GM21447 (cell line): ENCODE measurements around the gene SCUBE3.

Source experiments
- ATAC-seq: cut with Tn5 transposase; IDR thresholded peaks from one replicate; pipeline ENCODE4 v1.9.1; 2021; ENCODE audit not compliant: unreplicated experiment

The SCUBE3 gene

GRCh38 chr6:35237476-35237875 is 23.7 kb downstream of the SCUBE3 start:
- no peak for ATAC-seq

- no peak for ATAC-seq
Measured at GRCh38 chr6:35238843-35239289, 25.1 kb downstream of the SCUBE3 start.

GRCh38 chr6:35239581-35239980 is 25.8 kb downstream of the SCUBE3 start:
- no peak for ATAC-seq

DNA sequence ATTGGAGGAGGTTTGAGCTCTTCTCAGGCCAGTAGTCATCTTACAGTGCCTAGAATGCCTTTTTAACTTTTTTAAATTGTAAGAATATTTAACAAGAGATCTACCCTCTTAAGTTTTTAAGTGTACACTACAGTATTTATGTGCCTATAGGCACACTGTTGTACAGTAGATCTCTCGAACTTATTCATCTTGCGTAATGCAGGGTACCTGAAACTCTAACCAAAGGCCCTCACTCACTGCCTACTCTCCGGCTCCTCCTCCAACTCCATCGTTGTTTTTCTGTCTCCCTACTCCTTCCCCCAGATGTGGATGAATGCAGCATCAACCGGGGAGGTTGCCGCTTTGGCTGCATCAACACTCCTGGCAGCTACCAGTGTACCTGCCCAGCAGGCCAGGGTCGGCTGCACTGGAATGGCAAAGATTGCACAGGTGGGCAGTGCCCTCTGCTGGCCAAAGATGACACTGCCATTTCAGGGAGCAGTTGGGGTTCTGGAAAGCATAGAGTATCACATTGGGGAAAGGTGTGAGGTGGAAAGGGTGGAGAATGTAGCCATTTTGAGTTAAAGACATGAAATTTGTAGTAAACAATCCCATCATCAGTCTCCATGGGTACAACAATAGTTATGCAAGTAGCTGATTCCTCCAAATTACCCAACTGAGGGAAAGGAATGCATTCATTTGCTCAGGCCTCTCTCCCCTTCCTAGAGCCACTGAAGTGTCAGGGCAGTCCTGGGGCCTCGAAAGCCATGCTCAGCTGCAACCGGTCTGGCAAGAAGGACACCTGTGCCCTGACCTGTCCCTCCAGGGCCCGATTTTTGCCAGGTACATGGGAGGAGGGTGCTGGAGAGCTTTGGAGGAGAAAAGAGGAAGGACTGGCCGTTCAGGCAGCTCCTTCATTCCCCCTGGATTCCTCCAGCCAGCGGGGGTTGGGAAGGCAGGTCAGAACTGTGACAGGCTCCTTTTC is 27.4 kb downstream of the SCUBE3 start:
- ATAC-seq, result no peak

DNA sequence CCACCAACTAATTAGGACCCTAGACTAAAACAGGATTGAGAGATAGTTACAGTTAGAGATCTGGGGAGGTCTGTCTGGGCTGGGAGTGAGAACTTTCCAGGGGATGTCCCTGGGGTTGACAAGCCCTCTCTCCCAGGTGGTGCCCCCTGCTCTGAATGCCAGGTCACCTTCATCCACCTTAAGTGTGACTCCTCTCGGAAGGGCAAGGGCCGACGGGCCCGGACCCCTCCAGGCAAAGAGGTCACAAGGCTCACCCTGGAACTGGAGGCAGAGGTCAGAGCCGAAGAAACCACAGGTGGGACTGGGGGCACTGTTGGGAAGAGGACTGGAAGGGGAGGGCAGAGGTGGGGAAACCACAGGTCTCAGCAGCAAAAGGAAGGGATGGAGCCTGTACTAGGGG is 28.7 kb downstream of the SCUBE3 start:
- no peak for ATAC-seq

GRCh38 chr6:35242906-35243305 is 29.1 kb downstream of the SCUBE3 start:
- no peak for ATAC-seq

- no peak for ATAC-seq
Measured at GRCh38 chr6:35243386-35243958, 29.7 kb downstream of the SCUBE3 start.

DNA sequence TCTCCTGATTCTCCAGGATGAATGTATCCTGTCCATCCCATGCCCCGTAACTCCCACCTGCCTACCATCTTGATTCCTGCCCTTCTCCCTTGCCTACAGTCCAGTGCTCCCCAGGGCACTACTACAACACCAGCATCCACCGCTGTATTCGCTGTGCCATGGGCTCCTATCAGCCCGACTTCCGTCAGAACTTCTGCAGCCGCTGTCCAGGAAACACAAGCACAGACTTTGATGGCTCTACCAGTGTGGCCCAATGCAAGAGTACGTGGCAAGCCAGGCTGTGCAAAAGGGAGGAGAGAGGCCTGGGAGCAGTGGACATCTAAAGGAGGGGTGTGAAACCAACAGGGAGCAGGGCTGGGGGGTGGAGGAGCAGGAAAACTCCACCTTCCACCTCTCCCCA is 30.8 kb downstream of the SCUBE3 start:
- no peak for ATAC-seq

- ATAC-seq, result peak; percentile 75
Measured at GRCh38 chr6:35247642-35248231, 34.0 kb downstream of the SCUBE3 start.

DNA sequence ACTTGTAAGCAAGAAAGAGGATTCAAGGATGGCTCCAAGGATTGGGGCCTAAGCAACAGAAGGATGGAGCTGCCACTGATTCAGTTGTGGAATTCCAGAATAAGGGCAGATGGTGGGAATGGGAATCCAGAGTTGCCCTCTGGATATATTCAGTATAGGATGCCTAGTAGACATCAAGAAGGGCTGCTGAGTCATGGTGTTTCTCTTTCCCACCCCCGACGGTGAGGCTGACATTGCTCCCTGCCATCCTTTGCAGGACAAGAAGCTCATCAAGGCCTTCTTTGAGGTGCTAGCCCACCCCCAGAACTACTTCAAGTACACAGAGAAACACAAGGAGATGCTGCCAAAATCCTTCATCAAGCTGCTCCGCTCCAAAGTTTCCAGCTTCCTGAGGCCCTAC is 34.5 kb downstream of the SCUBE3 start:
- ATAC-seq, result no peak

GRCh38 chr6:35248965-35249364 is 35.2 kb downstream of the SCUBE3 start:
- ATAC-seq, result no peak

DNA sequence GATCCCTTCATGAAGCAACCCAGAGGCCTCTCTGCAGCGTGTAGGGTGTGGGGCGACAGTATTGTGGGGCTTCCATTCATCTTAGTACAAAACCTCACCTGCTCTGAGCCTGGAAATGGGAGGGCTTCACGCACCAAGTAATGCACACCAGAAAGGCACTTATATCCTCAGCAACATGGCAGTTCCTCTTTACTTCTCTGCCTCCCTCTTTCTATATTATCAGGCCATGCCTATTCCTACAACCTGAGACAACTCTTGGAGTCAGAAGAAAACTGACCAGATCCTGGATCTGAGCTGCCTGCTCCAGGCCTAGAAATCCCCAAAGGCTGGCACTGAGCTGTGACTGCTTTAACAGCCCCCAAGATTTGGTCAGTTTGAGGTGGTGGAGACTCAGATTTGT is 38.2 kb downstream of the SCUBE3 start:
- ATAC-seq, result no peak

DNA sequence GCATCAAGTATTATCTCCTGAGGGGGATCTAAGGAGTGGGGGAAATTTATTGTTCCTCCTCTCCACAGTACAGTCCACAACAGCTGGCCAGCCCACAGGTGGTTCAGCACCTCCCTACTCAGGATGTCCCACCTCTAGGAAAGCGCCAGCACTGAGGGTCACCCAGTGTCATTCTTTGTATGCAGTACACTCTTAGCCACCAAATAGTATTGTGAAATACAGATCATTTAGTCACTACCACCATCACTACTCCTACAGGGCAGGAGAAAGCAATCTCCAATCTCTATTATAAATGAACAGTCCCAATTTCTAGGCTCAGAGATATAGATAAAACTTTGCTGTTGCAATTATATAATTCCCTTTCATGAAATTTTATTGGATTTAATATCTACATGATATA is 39.5 kb downstream of the SCUBE3 start:
- ATAC-seq, result no peak

GRCh38 chr6:35258336-35258735 is 44.6 kb downstream of the SCUBE3 start:
- ATAC-seq, result no peak

DNA sequence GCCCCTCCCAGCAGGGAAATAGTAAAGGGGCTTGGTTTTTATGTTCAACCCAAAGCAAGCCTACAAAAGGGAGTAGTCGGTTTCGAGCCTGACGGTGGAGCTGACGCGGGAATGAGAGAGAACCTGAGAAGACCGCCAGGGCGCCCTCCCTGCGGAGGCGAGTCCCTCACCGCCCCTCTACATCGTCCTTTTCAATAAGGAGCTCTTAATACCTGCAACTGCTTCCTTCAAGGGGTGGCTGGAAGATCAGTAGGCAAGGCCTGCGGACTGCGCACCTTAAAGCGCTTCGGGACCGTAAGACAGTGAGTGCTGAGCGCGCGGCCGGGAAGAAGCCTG is 45.1 kb downstream of the SCUBE3 start:
- ATAC-seq, result no peak

- peak; percentile 86 for ATAC-seq
Measured at GRCh38 chr6:35259194-35259947, 45.6 kb downstream of the SCUBE3 start, which contains the start of gene ZNF76. Gene ZNF76, plus strand, starts transcription at chr6:35259735. Its CDS starts 21,417 bp downstream, at chr6:35281152.

- ATAC-seq, result peak; percentile 42
Measured at GRCh38 chr6:35259948-35260590, 46.3 kb downstream of the SCUBE3 start.

DNA sequence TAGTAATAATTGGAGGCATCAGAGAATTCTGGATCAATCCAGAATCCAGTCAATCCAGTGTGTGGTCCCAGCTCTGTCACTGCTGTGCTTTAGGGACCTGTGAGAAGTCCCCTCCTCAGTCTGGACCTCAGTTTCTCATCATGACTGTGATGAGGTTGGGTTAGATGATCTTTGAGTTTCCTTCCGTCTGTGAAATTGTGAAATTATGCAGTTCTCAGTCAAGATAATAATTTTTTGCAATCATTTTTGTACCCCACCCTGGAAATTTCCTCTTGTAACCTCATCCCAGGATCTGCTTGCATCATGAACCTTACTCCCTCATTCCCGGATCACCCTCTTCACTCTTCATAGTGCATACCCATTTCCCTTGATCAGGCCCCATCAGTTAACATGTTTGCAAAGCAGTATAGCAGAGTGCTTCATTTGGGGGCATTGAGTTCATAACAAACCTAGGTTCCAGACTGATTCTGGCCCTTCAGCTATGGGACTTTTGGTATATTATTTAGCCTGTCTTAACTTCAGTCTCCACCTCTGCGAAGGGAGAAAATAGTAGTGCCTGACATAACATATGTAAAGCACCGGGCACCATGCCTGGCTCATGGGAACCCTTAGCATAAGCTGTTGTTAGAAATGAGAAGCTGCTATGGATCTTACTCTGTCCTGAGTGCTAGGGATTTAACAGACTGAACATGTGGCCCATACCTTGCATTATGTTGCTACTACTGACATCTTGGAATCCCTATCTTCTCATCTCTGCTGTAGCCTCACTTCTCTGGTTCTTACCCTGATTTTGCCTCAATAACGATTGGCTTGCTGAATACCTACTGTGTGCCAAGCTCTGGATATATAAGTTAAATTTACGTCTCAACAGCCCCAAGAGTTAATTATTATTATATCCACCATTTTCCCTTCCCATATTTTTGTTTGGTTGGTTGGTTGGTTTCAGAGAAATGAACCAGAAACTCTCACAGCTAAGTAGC is 47.1 kb downstream of the SCUBE3 start:
- no peak for ATAC-seq

GRCh38 chr6:35262596-35262995 is 48.8 kb downstream of the SCUBE3 start:
- ATAC-seq, result no peak
